Hematopoietic multipotent progenitor cell treated with erythropoietin and hydrocortisone succinate and interleukin-3 and kit ligand, for 17 days (in vitro differentiated cells): ENCODE results near the gene GFRA3.

ENCODE experiments used
- DNase-seq: peaks from one replicate; pipeline ENCODE4 v3.0.0-alpha.2; 2015; ENCODE audit warnings: low spot score

Gene GFRA3

DNA sequence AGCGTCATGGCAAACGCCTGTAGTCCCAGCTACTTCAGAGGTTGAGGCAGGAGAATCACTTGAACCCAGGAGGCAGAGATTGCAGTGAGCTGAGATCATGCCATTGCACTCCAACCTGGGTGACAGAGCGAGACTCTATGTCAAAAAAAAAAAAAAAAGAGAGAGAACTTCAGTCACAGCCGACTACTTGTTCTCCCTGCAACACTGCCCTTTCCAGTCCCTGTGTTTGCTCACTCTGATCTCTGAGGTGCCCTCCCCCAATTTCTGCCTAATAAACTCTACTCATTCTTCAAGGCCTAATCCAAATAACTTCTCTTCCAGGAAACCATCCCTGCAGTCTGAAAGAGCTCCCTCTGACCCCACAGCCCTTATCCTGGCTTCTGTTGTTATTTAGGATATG, 28.1 kb downstream of the GFRA3 start:
- DNase-seq, result no peak

DNA sequence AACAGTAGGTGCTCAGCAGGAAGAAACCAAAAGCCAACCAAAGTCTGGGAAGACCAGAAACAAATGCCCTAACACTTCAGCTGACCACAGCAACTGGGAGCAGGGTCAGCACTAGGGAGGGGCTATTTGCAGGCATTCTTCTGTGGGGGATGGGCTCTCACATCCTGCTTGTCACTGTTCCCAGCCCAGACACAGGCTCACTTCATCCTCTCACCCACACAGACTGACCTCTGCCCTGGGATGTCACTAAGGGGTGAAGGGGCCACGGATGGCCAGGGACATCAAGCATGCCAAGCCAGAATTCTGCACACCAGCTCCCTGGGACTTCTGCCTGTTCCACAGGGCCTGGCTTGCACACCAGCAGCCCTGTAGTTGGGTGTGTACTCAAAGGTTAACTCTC, 28.7 kb downstream of the GFRA3 start:
- no peak for DNase-seq

DNA sequence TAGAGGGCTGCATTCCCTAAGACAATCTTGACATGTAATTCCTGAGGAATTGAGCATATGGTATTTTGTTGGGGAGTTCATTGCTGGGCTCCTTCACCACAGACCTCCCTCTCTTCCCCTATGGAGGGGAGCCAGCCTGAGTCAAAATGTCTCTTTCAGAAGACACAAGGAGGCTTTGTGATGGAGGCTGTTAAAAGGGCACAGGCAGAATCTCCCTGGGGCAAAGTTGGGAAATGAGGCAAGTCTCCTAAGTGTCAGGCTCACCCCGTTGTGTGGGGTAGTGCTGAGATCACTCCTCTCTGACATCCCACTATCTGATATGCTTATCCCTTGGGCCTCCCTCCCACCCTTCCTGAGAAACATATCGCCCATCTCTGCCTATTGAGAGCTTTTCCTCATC, 30.6 kb downstream of the GFRA3 start:
- no peak for DNase-seq

DNA sequence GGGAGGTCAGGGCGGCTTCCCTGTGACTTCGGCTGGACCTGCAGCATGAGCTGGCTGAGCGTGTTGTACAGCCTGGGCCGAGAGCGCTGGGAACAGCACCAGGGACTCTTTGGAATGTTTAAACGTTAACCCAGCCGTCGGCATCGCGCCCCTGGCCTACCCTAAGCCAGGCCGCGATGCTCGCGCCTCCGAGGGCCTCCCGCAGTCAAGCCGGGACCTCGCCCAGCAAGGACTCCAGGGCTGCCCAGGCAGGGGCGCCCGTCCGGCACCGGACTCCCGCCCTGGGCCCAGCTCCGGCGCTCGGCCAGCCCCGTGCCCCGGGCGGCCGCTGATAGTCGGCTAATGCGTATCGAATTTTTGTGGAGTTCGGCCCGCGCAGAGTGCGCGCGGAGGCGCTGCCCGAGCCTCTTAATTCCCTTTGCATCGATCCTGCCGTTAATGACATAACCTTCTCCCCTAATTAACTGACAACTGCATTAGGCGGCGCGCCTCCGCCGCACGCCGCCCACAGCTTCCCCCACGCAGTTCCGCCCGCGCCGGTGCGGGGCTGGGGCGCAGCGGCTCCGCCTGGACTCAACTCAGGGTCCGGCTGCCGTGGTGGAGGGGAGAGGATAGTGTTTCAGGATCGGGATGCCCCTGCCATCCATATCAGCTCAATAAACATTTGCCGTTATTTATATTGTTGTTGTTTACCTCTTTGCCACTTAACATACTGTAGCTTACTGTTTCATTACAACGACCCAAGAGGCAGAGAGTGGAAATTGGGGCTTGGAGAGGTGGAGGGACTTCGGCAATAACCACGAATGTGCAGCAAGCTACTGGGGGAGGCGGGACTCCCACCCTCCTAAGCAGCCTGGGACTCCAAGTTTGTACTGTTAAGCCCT, 32.5 kb downstream of the GFRA3 start:
- DNase-seq, result no peak

DNA sequence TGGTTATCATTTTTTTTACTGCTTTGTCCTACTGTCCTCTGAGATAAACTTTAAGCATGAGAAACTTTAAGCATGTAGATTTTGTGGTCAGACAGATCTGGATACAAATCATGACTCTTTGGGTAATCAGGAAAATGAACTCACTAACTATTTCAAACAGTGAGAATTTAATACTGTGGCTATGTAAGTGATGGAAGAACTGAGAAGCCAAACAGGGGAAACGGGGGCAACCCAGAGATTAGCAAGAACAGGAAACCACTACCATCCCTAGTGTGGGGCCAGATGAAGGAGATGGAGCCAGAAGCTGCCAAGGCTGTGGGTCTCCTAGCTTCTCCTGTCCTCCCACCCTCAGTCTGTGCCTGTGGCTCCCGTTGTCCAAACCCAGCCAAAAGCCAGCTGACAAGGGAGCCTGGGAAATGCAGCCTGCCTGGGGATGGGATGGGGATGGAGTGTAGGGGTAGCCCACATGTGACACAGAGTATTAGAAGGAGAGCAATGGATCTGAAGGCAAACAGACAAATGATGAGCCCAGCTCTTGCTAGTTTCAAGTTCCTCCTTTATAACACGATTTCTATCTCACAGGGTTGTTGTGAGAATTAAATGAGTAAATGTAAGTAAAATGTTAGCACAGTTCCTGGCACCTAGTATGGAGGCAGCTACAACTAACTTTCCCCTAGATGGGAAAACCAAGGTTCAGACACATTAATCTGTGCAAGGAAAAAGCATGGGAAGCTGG, 33.6 kb downstream of the GFRA3 start:
- no peak for DNase-seq

DNA sequence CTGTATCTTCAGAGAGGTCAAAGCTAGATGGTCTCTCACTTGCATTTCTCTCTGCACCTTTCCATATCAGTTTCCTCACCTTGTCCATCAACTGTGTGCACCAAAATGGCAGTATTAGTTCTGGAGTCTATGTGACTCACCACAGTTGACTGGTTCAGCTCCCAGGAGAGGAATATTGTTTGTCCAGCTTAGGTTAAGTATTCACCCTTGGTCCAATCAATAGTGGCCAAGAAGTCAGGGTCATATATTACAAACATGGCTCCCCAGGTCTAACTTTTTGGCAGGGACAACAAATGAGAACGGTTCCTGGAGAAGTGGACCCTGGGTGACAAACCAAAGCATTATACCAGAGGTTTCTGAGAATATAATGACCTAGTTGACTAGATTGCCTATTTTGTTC, 36.4 kb downstream of the GFRA3 start:
- no peak for DNase-seq

DNA sequence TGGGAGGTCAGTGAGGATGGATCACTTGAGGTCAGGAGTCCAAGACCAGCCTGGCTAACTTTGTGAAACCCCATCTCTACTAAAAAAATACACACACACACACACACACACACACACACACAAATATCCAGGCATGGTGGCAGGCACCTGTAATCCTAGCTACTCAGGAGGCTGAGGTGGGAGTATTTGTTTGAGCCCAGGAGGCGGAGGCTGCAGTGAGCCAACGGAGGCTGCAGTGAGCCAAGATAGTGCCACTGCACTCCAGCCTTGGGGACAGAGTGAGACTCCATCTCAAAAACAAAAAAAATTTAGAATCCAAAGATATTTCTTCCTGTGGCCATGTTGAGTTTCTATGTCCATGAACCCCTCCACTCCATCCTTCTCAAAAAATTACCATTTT, 39.8 kb downstream of the GFRA3 start:
- DNase-seq, result no peak

DNA sequence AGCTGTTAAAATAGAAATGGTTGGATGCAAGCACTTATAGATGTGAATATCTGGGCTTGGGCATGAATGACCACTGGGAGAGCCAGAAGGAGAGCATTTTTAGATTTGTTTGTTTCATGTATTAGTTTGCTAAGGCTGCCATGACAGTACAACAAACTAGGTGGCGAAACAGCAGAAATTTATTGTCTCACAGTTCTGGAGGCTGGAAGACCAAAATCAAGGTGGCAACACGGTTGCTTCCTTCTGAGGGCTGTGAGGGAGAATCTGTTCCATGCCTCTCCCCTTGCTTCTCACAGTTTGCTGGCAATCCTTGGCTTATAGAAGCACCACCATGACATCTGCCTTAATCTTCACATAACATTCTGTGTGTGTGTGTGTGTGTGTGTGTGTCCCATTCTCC, 41.1 kb downstream of the GFRA3 start:
- DNase-seq, result no peak

DNA sequence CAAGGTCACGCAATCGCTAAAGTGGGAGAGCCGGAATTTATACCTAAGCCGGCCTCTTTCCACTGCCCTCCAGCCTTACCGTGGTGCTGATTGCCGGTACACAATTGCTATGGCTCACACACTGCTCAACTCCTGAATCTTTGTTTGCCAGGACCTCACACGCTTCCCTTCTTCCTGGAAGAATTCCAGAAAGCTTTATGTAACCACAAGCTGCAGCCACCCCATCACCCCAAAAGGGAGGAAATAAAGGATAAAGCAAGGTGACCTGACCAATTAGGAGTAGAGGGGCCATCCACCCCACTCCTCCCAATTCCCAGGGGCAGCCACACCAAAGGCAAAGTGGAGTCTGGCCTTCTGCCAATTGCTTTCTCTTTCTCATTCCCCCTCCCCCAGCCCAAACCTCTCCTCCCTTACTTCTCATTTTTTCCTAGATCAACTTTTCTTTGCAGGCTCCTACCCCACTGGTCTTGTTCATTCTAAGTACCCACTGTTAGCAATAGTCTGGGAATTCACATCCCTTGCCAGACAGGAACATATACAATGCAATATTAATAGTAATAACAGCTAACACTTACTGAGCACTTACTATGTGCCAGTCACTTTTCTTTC, 43.3 kb downstream of the GFRA3 start:
- no peak for DNase-seq

DNA sequence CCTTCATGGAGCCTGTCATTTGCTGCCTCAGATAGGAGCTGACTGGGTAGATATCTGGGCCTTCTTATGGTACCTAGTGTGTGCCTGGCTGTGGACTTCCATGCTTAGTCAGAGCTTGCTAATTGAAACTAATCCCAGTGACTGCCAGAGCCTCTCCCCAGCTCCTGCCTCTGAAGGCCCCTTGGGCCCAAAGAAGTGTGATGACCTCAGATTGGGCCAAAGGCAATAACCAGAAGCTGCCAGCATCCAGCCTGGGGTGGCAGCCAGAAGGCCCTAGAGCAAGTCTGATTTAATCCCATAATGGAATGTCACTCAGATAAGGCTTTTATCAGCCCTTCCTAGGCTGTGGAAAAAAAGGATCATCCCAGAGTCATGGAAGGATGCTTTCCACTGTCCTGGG, 44.2 kb downstream of the GFRA3 start:
- no peak for DNase-seq

DNA sequence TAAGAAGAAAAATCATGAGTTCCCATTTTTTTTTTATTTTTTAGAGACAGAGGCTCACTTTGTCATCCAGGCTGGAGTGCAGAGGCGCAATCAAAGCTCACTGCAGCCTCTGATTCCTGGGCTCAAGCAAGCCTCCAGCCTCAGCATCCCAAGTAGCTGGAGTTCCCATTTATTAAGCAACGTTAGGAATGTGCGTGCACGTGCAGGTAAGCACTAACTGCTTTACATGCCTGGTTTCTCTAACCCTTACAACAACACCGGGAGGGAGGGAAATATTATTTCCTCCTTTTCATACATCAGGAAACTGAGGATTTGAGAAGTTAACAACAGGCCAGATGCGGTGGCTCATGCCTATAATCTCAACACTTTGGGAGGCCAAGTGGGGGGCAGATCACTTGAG, 45.0 kb downstream of the GFRA3 start:
- no peak for DNase-seq

DNA sequence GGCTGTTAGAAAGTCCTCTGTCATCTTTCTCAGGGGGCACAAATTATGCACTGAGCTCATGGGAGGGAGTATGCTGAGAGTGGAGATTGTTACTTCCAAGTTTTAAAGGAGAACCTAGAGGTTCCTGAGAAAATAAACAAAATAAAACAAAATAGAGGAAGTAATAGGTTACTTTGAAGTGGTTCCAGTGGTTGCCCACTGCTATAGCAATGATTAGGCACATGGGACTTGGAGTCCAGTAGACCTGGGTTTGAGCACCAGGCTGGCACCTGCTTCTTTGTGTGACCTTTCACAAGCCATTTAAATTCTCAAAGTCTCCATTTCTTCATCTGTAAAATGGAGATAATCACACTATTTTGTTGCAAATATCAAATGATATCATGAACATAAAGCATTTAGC, 47.5 kb downstream of the GFRA3 start:
- DNase-seq, result no peak

DNA sequence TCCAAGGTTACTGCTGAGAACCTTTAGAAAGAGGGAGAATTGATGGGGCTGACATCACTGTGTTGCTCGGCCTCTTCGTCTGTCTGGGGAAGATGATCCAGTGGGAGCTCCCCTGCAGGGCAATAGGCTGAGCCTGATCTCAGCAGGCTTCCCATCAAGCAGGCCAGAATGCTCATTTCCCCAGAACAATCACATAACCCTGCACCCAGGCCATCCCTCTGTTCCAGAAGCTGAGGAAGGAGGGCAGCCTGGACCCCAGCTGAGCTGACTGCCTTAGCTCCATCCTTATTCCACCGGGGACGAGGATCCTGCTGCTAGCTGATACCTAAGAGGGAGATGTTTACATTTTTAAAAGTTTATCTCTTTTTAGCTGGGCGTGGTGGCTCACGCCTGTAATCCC, 49.7 kb downstream of the GFRA3 start:
- no peak for DNase-seq

DNA sequence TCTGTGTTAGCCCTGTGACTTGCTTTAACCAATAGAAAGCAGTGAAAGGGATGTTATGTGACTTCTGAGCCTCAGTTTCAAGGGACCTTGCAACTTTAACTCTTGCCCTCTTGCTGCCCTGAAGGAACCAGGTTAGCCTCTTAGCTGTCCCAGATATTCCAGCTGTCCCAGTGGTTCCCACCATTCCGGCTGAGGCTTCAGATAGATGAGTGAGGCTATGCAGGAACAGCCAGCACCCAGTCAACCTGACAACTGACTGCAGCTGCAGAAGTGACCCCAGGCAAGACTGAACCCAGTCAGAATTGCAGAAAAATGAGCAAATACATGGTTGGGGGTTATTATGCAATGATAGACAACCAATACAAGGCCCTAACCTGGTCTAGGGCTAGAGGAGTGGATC, 50.9 kb downstream of the GFRA3 start:
- DNase-seq, result no peak

DNA sequence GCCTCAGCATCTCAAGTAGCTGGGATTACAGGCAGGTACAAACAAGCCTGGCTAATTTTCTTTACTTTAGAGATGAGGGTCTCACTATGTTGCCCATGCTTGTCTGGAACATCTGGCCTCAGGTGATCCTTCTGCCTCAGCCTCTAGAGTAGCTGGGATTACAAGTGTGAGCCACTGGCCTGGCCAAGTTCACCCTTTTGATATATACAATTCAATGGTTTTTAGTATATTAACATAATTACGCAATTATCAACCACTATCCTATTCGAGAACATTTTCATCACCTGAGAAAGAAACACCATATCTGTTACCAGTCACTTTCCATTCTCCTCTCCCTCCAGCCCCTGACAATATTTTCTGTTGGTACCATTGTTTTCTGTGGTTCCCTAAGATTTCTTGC, 57.6 kb downstream of the GFRA3 start:
- DNase-seq, result no peak

DNA sequence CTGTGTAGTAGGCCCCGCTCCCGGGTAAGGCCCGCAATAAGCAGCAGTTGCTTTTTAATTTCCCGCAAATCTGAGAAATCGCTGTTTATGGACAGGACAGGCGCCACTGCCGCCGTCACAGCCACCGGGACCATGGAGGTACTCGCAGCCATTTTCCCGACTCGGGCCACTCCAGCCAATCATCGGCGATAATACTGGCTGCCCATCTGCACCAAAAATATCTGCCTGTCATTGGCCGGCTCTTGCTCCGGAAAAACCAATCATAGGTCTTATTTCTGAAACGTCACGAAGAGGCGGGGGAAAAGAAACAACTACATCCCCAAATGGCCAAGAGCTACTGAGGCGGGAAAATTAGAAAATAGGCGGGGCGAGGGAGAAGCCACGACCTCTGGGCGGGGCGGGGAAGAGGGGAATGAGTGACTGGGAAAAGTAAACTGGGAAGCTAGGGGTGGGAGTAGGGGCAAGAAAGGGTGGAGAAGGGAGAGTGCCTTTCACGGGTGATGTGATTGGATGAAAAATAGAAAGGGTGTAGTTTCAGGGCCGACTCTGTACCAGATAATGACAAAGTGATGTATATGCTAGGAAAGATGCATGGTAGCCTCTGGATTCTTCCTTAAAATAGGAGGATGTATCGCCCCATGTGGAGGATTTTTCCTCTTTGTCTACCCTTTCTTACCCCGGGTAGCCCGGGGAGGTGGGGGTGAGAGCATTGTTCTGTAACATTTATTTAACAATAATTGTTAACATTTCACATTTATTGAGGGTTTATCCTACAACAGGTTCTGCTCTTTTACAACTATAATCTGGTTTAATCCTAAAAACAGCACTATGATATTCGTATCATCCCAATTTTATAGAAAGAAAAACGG, 61.0 kb downstream of the GFRA3 start, which contains the start of gene CDC23:
CDC23 (minus strand) TSS at position 163 of the 869 bp plus-strand sequence; CDS start at position 152, 11 bp downstream.
- DNase-seq, result peak; percentile 96

DNA sequence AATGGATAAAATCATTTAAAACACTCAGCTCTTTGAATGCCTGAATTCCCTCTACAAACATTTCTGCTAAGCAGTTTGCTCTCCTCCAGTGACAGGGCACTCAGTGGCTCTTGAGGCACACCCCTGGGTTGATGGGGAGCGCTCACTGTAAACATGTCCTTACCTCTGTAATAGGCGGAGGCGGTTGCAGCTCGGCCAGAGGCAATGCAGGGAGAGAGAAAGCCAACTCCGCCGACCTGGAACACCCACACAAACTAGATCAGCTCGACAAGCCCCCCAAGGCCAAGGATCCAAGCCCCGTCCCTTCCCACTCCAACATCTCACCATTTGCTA, 61.6 kb downstream of the GFRA3 start:
- peak; percentile 52 for DNase-seq

DNA sequence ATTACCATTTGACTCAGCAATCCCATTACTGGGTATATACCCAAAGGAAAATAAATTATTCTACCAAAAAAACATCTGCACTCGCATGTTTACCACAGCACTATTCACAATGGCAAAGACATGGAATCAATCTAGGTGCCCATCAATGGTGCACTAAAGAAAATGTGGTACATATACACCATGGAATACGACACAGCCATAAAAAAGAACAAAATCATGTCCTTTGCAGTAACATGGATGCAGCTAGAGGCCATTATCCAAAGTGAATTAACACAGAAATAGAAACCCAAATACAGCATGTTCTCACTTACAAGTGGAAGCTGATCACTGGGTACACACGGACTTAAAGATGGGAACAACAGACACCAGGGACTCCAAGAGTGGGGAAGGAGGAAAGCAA, 63.4 kb downstream of the GFRA3 start:
- no peak for DNase-seq
